HepG2 (cell line): ENCODE results near the gene LRR1. TPM values are rescaled to one million over a fixed set of nuclear protein-coding genes. Genes with fewer than 3 reads are reported as not detected.

ENCODE experiments used
- AHR ChIP-seq: IDR thresholded peaks from 2 replicates; pipeline ENCODE4 v1.6.1; 2018; ENCODE audit warnings: missing genetic modification reagents, missing compliant biosample characterization
- EED ChIP-seq: sonication (generic); formaldehyde crosslinking; IDR thresholded peaks from 2 replicates; pipeline ENCODE4 v1.5.0; 2020; ENCODE audit warnings: mild to moderate bottlenecking, missing genetic modification reagents
- FOXO4 ChIP-seq: sonication (generic); formaldehyde crosslinking; conservative IDR thresholded peaks from 2 replicates; pipeline ENCODE4 v1.8.1; 2023; ENCODE audit warnings: missing genetic modification reagents
- NFATC3 ChIP-seq: sonication (generic); formaldehyde crosslinking; IDR thresholded peaks from 2 replicates; pipeline ENCODE4 v1.5.1; 2020; ENCODE audit warnings: mild to moderate bottlenecking, missing genetic modification reagents
- NFIC ChIP-seq: IDR thresholded peaks from 2 replicates; pipeline ENCODE4 v1.6.1; 2012; ENCODE audit warnings: mild to moderate bottlenecking, low read length, inconsistent platforms
- NR2C2 ChIP-seq: sonication (generic); formaldehyde crosslinking; IDR thresholded peaks from 2 replicates; pipeline ENCODE4 v1.4.0; 2020; ENCODE audit warnings: missing genetic modification reagents, mild to moderate bottlenecking, moderate library complexity, borderline replicate concordance
- REL ChIP-seq: sonication (generic); formaldehyde crosslinking; conservative IDR thresholded peaks from 2 replicates; pipeline ENCODE4 v1.8.0; 2022; ENCODE audit warnings: mild to moderate bottlenecking, missing genetic modification reagents, moderate library complexity
- RFXAP ChIP-seq: sonication (generic); formaldehyde crosslinking; IDR thresholded peaks from 2 replicates; pipeline ENCODE4 v1.4.0; 2020; ENCODE audit warnings: missing genetic modification reagents, borderline replicate concordance
- SMARCC2 ChIP-seq: fragments of 450-650 bp; IDR thresholded peaks from 2 replicates; pipeline ENCODE4 v1.6.1; 2017; ENCODE audit warnings: antibody characterized with exemption, mild to moderate bottlenecking
- SRY ChIP-seq: sonication (generic); formaldehyde crosslinking; IDR thresholded peaks from 2 replicates; pipeline ENCODE4 v1.8.0; 2022; ENCODE audit warnings: mild to moderate bottlenecking, missing genetic modification reagents
- ZFYVE20 ChIP-seq: sonication (generic); formaldehyde crosslinking; IDR thresholded peaks from 2 replicates; pipeline ENCODE4 v1.8.0; 2023; ENCODE audit warnings: low read depth, mild to moderate bottlenecking, moderate library complexity, missing genetic modification reagents, borderline replicate concordance
- ZGPAT ChIP-seq: IDR thresholded peaks from 2 replicates; pipeline ENCODE4 v1.6.1; 2016; ENCODE audit warnings: mild to moderate bottlenecking
- ZNF30 ChIP-seq: sonication (generic); formaldehyde crosslinking; IDR thresholded peaks from 2 replicates; pipeline ENCODE4 v1.5.0; 2020; ENCODE audit warnings: mild to moderate bottlenecking, missing genetic modification reagents
- ZNF318 ChIP-seq: sonication (generic); formaldehyde crosslinking; IDR thresholded peaks from 2 replicates; pipeline ENCODE4 v1.4.0; 2020; ENCODE audit warnings: mild to moderate bottlenecking, missing genetic modification reagents
- ZNF547 ChIP-seq: sonication (generic); formaldehyde crosslinking; IDR thresholded peaks from 2 replicates; pipeline ENCODE4 v1.5.1; 2020; ENCODE audit warnings: mild to moderate bottlenecking, missing genetic modification reagents
- ZNF607 ChIP-seq: sonication (generic); formaldehyde crosslinking; IDR thresholded peaks from 2 replicates; pipeline ENCODE4 v1.5.1; 2020; ENCODE audit warnings: missing genetic modification reagents, mild to moderate bottlenecking, borderline replicate concordance
- ZNF780A ChIP-seq: sonication (generic); formaldehyde crosslinking; IDR thresholded peaks from 2 replicates; pipeline ENCODE4 v1.8.0; 2022; ENCODE audit warnings: mild to moderate bottlenecking, missing genetic modification reagents, moderate library complexity
- polyA plus RNA-seq, 8 experiments: library from polyadenylated mRNA; depleted of rRNA in 3 of 8; stranded (reverse) in 7 of 8; unstranded in 1 of 8; fragments of >200 nt; fragmentation: Illumina TruSeq in 4 of 8; extraction: Trizol in 4 of 8; gene quantifications; 2 replicates each; pipeline versions ENCODE4 v1.2.1 to v1.2.3, GENCODE V29; 2011 to 2016; ENCODE audit warnings: low read depth in 4 of 8, missing spikeins in 1 of 8, mixed read lengths in 1 of 8; ENCODE audit not compliant: insufficient read depth in 1 of 8
- total RNA-seq, 5 experiments: library from RNA; depleted of rRNA; stranded (reverse); fragments of >200 nt; fragmentation: Illumina TruSeq; extraction: Trizol; gene quantifications; 2 replicates each; pipeline ENCODE4 v1.2.3, GENCODE V29; 2016; ENCODE audit warnings: low read depth in 1 of 5

Gene LRR1
- total and polyA plus RNA-seq, 2 of the 13 experiments (the other 11 are each of a cell fraction or from before 2014, with no cell fraction given): 7.0 to 36.2 TPM

GRCh38 chr14:49621114-49621881 lies 22.6 kb downstream of the LRR1 start (continued):
- TF ChIP-seq ZGPAT: 0 out of 2 replicates have a peak, but pooled peaks have one; percentile 7
- TF ChIP-seq RFXAP (CRISPR knock-in tag): no peak
- TF ChIP-seq NFATC3 (CRISPR knock-in tag): 0 out of 2 replicates have a peak, but pooled peaks have one; percentile 49
- TF ChIP-seq AHR (CRISPR knock-in tag): 0 out of 2 replicates have a peak, but pooled peaks have one; percentile 11
- TF ChIP-seq ZNF607 (CRISPR knock-in tag): 0 out of 2 replicates have a peak, but pooled peaks have one; percentile 0
- TF ChIP-seq NR2C2 (CRISPR knock-in tag): no peak; the same call in 1 of the 2 replicates
- TF ChIP-seq EED (CRISPR knock-in tag): no peak
- TF ChIP-seq REL (CRISPR knock-in tag): 0 out of 2 replicates have a peak, but pooled peaks have one; percentile 22
- no peak for TF ChIP-seq SRY (CRISPR knock-in tag)
- 0 out of 2 replicates have a peak, but pooled peaks have one; percentile 50 for TF ChIP-seq ZNF780A (CRISPR knock-in tag)
- no peak for TF ChIP-seq ZFYVE20
- TF ChIP-seq ZNF547 (CRISPR knock-in tag): peak; percentile 61; the same call in 1 of the 2 replicates
- TF ChIP-seq ZNF318: no peak
- no peak for TF ChIP-seq NFIC
- TF ChIP-seq ZNF30 (CRISPR knock-in tag): no peak
- no peak for TF ChIP-seq SMARCC2
- TF ChIP-seq FOXO4: no peak
